Measurements from ENCODE around the gene NPIPB8.
"Not testable (repeated sequence)": the region's sequence is repeated elsewhere in the genome, so short reads cannot be mapped to it uniquely, and the experiment has no call there.

Gene NPIPB8

GRCh38 chr16:28639959-28640358 is 2.1 kb downstream of the NPIPB8 start:
- not testable (repeated sequence) for H3K9me3 Mint-ChIP-seq; H3K4me1 Mint-ChIP-seq (ENCODE audit: low read depth); H3K27ac Mint-ChIP-seq; H3K4me3 Mint-ChIP-seq; H3K27me3 Mint-ChIP-seq (ENCODE audit: low read depth); H3K36me3 Mint-ChIP-seq (ENCODE audit: low read depth)

- not testable (repeated sequence) for H3K4me3 Mint-ChIP-seq; H3K4me1 Mint-ChIP-seq (ENCODE audit: low read depth); H3K27ac Mint-ChIP-seq; H3K36me3 Mint-ChIP-seq (ENCODE audit: low read depth); H3K9me3 Mint-ChIP-seq; H3K27me3 Mint-ChIP-seq (ENCODE audit: low read depth)
Measured at GRCh38 chr16:28666264-28666663, 28.4 kb downstream of the NPIPB8 start.

DNA sequence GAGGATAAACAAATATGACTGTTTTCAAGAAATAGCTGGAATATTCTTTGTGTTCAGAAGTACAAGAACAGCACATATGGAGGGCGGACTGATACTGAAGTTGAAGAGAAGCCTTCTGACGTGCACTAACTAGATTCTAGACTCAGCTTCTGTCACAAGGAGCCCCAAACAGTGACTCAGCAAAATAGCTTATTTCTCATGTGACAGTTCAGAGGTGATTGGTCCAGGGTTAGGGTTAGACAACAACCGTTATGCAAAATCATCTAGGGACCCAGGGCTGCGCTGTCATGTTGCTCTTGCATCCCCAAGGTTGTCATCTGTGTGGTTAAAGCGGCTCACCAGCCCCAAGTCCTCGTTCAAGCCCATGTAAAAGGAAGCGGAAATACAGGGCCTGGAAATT is 29.6 kb downstream of the NPIPB8 start:
- not testable (repeated sequence) for H3K9me3 Mint-ChIP-seq; H3K4me1 Mint-ChIP-seq (ENCODE audit: low read depth); H3K27ac Mint-ChIP-seq; H3K36me3 Mint-ChIP-seq (ENCODE audit: low read depth); H3K27me3 Mint-ChIP-seq (ENCODE audit: low read depth); H3K4me3 Mint-ChIP-seq

GRCh38 chr16:28668199-28668598 is 30.3 kb downstream of the NPIPB8 start:
- H3K27me3 Mint-ChIP-seq (ENCODE audit: low read depth); H3K4me1 Mint-ChIP-seq (ENCODE audit: low read depth); H3K36me3 Mint-ChIP-seq (ENCODE audit: low read depth); H3K27ac Mint-ChIP-seq; H3K4me3 Mint-ChIP-seq; H3K9me3 Mint-ChIP-seq: not testable (repeated sequence)

GRCh38 chr16:28688327-28688952 is 50.6 kb downstream of the NPIPB8 start:
- H3K27ac Mint-ChIP-seq; H3K4me3 Mint-ChIP-seq; H3K36me3 Mint-ChIP-seq (ENCODE audit: low read depth); H3K4me1 Mint-ChIP-seq (ENCODE audit: low read depth); H3K9me3 Mint-ChIP-seq; H3K27me3 Mint-ChIP-seq (ENCODE audit: low read depth): not testable (repeated sequence)

GRCh38 chr16:28689425-28689824 is 51.6 kb downstream of the NPIPB8 start:
- H3K27me3 Mint-ChIP-seq (ENCODE audit: low read depth); H3K4me1 Mint-ChIP-seq (ENCODE audit: low read depth); H3K36me3 Mint-ChIP-seq (ENCODE audit: low read depth); H3K27ac Mint-ChIP-seq; H3K4me3 Mint-ChIP-seq; H3K9me3 Mint-ChIP-seq: not testable (repeated sequence)

GRCh38 chr16:28691722-28692121 is 53.9 kb downstream of the NPIPB8 start:
- not testable (repeated sequence) for H3K36me3 Mint-ChIP-seq (ENCODE audit: low read depth); H3K4me1 Mint-ChIP-seq (ENCODE audit: low read depth); H3K9me3 Mint-ChIP-seq

DNA sequence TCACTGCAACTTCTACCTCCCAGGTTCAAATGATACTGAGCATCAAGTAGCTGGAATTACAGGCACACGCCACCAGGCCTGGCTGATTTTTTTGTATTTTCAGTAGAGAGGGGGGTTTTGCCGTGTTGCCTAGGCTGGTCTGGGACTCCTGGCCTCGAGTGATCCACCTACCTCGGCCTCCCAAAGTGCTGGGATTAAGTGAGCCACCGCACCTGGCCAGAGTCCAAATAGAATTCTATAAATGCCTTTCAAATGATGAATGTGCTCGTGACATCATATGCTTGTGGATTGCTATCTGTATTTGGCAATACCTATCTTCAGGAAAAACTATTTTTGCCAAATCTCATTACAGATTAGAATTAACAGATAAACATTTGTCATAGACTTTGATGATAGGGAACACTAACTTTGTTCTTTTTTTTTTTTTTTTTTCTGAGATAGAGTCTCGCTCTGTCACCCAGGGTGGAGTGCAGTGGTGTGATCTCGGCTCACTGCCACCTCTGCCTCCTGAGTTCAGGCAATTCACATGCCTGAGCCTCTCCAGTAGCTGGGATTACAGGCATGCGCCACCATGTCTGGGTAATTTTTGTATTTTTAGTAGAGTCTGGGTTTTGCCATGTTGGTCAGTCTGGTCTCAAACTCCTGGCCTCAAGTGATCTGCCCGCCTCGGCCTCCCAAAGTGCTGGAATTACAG is 55.5 kb downstream of the NPIPB8 start:
- not testable (repeated sequence) for H3K27me3 Mint-ChIP-seq (ENCODE audit: low read depth); H3K36me3 Mint-ChIP-seq (ENCODE audit: low read depth); H3K9me3 Mint-ChIP-seq; H3K4me3 Mint-ChIP-seq; H3K4me1 Mint-ChIP-seq (ENCODE audit: low read depth); H3K27ac Mint-ChIP-seq

More at GRCh38 chr16:28691722-28692121, 53.9 kb downstream of the NPIPB8 start:
- not testable (repeated sequence) for H3K4me3 Mint-ChIP-seq; H3K27me3 Mint-ChIP-seq (ENCODE audit: low read depth); H3K27ac Mint-ChIP-seq

DNA sequence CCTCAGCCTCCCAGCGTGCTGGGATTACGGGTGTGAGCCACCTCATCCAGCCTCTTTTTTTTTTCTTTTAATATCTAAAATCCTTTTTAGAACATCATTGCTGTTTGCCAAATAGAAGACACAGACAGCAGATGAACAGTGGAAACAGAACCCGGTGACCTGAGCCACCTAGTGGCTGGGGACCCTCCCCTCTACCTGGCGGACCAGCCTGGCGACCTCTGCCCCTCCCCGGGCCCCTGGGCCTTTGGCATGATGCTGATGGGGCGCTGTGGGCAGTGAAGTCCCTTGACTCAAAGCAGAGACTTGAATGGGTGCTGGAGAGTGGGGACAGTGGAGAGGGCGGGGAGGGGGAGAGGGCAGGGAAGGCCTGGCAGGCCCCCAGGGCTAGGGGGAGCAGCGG is 61.9 kb downstream of the NPIPB8 start:
- H3K27me3 Mint-ChIP-seq (ENCODE audit: low read depth); H3K4me1 Mint-ChIP-seq (ENCODE audit: low read depth); H3K4me3 Mint-ChIP-seq; H3K9me3 Mint-ChIP-seq; H3K27ac Mint-ChIP-seq; H3K36me3 Mint-ChIP-seq (ENCODE audit: low read depth): not testable (repeated sequence)

DNA sequence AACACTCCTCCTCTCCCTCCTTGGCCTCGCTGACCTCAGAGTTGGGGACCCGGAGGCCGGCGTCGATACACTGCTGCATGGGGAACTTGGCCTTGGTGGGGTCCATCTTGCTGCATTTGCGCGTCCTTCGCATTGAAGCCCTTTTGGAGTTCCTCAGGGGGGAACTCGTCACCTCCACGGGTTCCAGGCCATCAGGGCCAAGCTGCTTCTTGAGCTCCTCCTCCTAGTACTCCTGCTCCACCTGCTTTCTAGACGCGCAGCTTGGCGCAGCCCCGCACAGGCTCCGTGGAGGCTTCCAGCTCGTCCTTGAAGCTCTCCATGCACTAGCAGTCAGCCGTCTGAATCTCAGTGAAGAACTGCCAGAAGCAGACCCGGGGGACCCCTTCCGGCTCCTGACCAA is 62.5 kb downstream of the NPIPB8 start:
- H3K36me3 Mint-ChIP-seq (ENCODE audit: low read depth); H3K4me3 Mint-ChIP-seq; H3K4me1 Mint-ChIP-seq (ENCODE audit: low read depth); H3K9me3 Mint-ChIP-seq; H3K27ac Mint-ChIP-seq; H3K27me3 Mint-ChIP-seq (ENCODE audit: low read depth): not testable (repeated sequence)

- H3K9me3 Mint-ChIP-seq; H3K4me1 Mint-ChIP-seq (ENCODE audit: low read depth); H3K4me3 Mint-ChIP-seq; H3K27me3 Mint-ChIP-seq (ENCODE audit: low read depth); H3K27ac Mint-ChIP-seq; H3K36me3 Mint-ChIP-seq (ENCODE audit: low read depth): not testable (repeated sequence)
Measured at GRCh38 chr16:28701384-28701783, 63.5 kb downstream of the NPIPB8 start.

DNA sequence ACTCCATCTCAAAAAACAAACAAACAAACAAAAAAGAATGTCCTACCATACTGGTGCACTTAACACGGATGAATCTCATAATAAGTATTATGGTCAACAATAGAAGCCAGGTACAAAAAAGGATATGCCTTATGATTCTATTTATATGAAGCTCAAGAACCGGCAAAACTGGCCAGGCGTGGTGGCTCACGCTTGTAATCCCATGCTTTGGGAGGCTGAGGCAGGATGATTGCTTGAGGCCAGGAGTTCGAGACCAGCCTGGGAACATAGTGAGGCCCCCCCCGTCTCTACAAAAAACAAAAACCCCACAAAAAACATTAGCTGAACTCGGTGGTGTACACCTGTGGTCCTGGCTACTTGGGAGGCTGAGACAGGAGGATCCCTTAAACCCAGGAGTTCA is 66.4 kb downstream of the NPIPB8 start:
- not testable (repeated sequence) for H3K36me3 Mint-ChIP-seq (ENCODE audit: low read depth); H3K4me1 Mint-ChIP-seq (ENCODE audit: low read depth); H3K4me3 Mint-ChIP-seq; H3K27ac Mint-ChIP-seq; H3K27me3 Mint-ChIP-seq (ENCODE audit: low read depth); H3K9me3 Mint-ChIP-seq
